ENCODE data around the gene AGPS.

AGPS gene

GRCh38 chr2:177531706-177532105 is 139.1 kb downstream of the AGPS start:
- no peak overlapping the region for H3K27ac ChIP-seq (ENCODE audit: low read depth, low read length)
- H4K20me1 ChIP-seq (ENCODE audit: control insufficient read depth, insufficient read depth, low read depth, low read length), result no peaks in the 10 kb centered on the region
- no peak overlapping the region for H3K4me2 ChIP-seq (ENCODE audit: low read length)
- H3K36me3 ChIP-seq (ENCODE audit: control insufficient read depth, low read length), result no peaks in the 10 kb centered on the region
- no peaks in the 10 kb centered on the region for H3K4me1 ChIP-seq (ENCODE audit: control insufficient read depth, low read length)
- no peaks in the 10 kb centered on the region for H3K27me3 ChIP-seq (ENCODE audit: control insufficient read depth, low read length)
- H3K9me2 ChIP-seq (replicated peaks; ENCODE audit: control insufficient read depth, low read length), result no peaks in the 10 kb centered on the region
- H3K79me2 ChIP-seq (ENCODE audit: control insufficient read depth, low read length), result no peaks in the 10 kb centered on the region
- TF ChIP-seq EZH2phosphoT487 (IDR thresholded peaks at IDR 0.05; ENCODE audit: borderline replicate concordance, low read length), result no peak
- no peak for TF ChIP-seq CTCF (IDR thresholded peaks at IDR 0.05; ENCODE audit: low read depth, low read length, poor library complexity, severe bottlenecking)
- no peaks in the 10 kb centered on the region for H3K9me3 ChIP-seq (ENCODE audit: control insufficient read depth, insufficient read depth, low read length)
- no peaks in the 10 kb centered on the region for H3F3A ChIP-seq (ENCODE audit: control insufficient read depth, insufficient read depth)
- H3K4me3 ChIP-seq (ENCODE audit: low read length), result no peak overlapping the region

- Histone ChIP-seq H3K79me2 (ENCODE audit: control insufficient read depth, low read length) (no peaks in the 10 kb centered on the region), H3K36me3 (ENCODE audit: control insufficient read depth, low read length) (no peaks in the 10 kb centered on the region), H3K27ac (ENCODE audit: low read depth, low read length) (no peak overlapping the region), H4K20me1 (ENCODE audit: control insufficient read depth, insufficient read depth, low read depth, low read length) (no peaks in the 10 kb centered on the region), H3F3A (ENCODE audit: control insufficient read depth, insufficient read depth) (no peaks in the 10 kb centered on the region), H3K4me3 (ENCODE audit: low read length) (no peak overlapping the region), H3K9me2 (replicated peaks; ENCODE audit: control insufficient read depth, low read length) (no peaks in the 10 kb centered on the region), H3K4me2 (ENCODE audit: low read length) (no peak overlapping the region), H3K27me3 (ENCODE audit: control insufficient read depth, low read length) (no peaks in the 10 kb centered on the region), H3K9me3 (ENCODE audit: control insufficient read depth, insufficient read depth, low read length) (no peaks in the 10 kb centered on the region), H3K4me1 (ENCODE audit: control insufficient read depth, low read length) (no peaks in the 10 kb centered on the region)
- no peak for TF ChIP-seq EZH2phosphoT487 (IDR thresholded peaks at IDR 0.05; ENCODE audit: borderline replicate concordance, low read length)
- TF ChIP-seq CTCF (IDR thresholded peaks at IDR 0.05; ENCODE audit: low read depth, low read length, poor library complexity, severe bottlenecking), result no peak
Observed at GRCh38 chr2:177532567-177532966, 140.0 kb downstream of the AGPS start.

GRCh38 chr2:177533253-177533652 is 140.7 kb downstream of the AGPS start:
- no peak overlapping the region for H3K4me2 ChIP-seq (ENCODE audit: low read length)
- H3K27ac ChIP-seq (ENCODE audit: low read depth, low read length), result no peak overlapping the region
- no peaks in the 10 kb centered on the region for H3K9me3 ChIP-seq (ENCODE audit: control insufficient read depth, insufficient read depth, low read length)
- no peak overlapping the region for H3K4me3 ChIP-seq (ENCODE audit: low read length)
- no peaks in the 10 kb centered on the region for H3K79me2 ChIP-seq (ENCODE audit: control insufficient read depth, low read length)
- H3K36me3 ChIP-seq (ENCODE audit: control insufficient read depth, low read length), result no peaks in the 10 kb centered on the region
- no peaks in the 10 kb centered on the region for H4K20me1 ChIP-seq (ENCODE audit: control insufficient read depth, insufficient read depth, low read depth, low read length)
- TF ChIP-seq EZH2phosphoT487 (IDR thresholded peaks at IDR 0.05; ENCODE audit: borderline replicate concordance, low read length) (no peak), CTCF (IDR thresholded peaks at IDR 0.05; ENCODE audit: low read depth, low read length, poor library complexity, severe bottlenecking) (no peak)
- H3K4me1 ChIP-seq (ENCODE audit: control insufficient read depth, low read length), result no peaks in the 10 kb centered on the region
- H3K27me3 ChIP-seq (ENCODE audit: control insufficient read depth, low read length), result no peaks in the 10 kb centered on the region
- no peaks in the 10 kb centered on the region for H3K9me2 ChIP-seq (replicated peaks; ENCODE audit: control insufficient read depth, low read length)
- no peaks in the 10 kb centered on the region for H3F3A ChIP-seq (ENCODE audit: control insufficient read depth, insufficient read depth)

GRCh38 chr2:177535000-177535399 is 142.4 kb downstream of the AGPS start:
- Histone ChIP-seq H3K9me2 (replicated peaks; ENCODE audit: control insufficient read depth, low read length) (no peaks in the 10 kb centered on the region), H3K79me2 (ENCODE audit: control insufficient read depth, low read length) (no peaks in the 10 kb centered on the region)
- TF ChIP-seq CTCF (IDR thresholded peaks at IDR 0.05; ENCODE audit: low read depth, low read length, poor library complexity, severe bottlenecking), result no peak
- TF ChIP-seq EZH2phosphoT487 (IDR thresholded peaks at IDR 0.05; ENCODE audit: borderline replicate concordance, low read length), result no peak

More at GRCh38 chr2:177535000-177535399, 142.4 kb downstream of the AGPS start:
- H3K27me3 ChIP-seq (ENCODE audit: control insufficient read depth, low read length), result no peaks in the 10 kb centered on the region
- no peak overlapping the region for H3K4me2 ChIP-seq (ENCODE audit: low read length)
- no peaks in the 10 kb centered on the region for H3K36me3 ChIP-seq (ENCODE audit: control insufficient read depth, low read length)
- H3K27ac ChIP-seq (ENCODE audit: low read depth, low read length), result no peak overlapping the region
- no peak overlapping the region for H3K4me3 ChIP-seq (ENCODE audit: low read length)
- no peaks in the 10 kb centered on the region for H3F3A ChIP-seq (ENCODE audit: control insufficient read depth, insufficient read depth)
- no peaks in the 10 kb centered on the region for H3K4me1 ChIP-seq (ENCODE audit: control insufficient read depth, low read length)
- H4K20me1 ChIP-seq (ENCODE audit: control insufficient read depth, insufficient read depth, low read depth, low read length), result no peaks in the 10 kb centered on the region
- no peaks in the 10 kb centered on the region for H3K9me3 ChIP-seq (ENCODE audit: control insufficient read depth, insufficient read depth, low read length)
